ENCODE data around the gene ADCY10. TPM values are rescaled to one million over a fixed set of nuclear protein-coding genes. Genes with fewer than 3 reads are reported as not detected.

Gene ADCY10
- total and polyA plus RNA-seq, 9 of the 15 experiments (the other 6 are each of a cell fraction or from before 2014, with no cell fraction given): 0.08 to 0.86 (median 0.22) TPM

DNA sequence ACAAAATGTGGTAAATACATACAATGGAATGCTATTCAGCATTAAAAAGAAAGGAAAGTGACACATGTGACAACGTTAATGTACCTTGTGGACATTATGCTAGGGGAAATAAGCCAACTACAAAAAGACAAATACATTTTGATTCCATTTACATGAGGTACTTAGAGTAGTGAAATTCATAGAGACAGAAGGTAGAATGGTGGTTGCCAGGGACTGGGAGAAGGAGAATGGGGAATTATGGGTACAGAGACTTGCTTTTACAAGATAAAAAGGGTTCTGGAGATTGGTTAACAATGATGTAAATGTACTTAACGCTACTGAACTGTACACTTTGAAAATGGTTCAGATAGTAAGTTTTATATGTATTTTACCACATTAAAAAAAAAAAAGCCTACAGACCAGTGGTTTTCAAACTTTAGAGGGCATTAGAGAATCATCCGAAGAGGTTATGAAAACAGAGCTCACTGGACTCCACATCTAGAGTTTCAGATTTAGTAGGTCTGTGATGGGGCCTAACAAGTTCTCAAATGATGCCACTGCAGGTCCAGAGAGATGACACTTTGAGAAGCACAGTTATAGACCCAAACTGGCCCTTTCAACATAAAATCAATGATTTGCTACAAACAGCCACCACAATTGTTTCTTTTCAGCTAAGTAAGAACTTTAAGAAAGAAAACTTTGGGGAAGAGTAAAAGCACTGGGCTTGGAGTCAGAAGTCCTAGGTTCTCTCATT, 9.6 kb upstream of the ADCY10 start (continued):
- TF ChIP-seq, protein P1, sequence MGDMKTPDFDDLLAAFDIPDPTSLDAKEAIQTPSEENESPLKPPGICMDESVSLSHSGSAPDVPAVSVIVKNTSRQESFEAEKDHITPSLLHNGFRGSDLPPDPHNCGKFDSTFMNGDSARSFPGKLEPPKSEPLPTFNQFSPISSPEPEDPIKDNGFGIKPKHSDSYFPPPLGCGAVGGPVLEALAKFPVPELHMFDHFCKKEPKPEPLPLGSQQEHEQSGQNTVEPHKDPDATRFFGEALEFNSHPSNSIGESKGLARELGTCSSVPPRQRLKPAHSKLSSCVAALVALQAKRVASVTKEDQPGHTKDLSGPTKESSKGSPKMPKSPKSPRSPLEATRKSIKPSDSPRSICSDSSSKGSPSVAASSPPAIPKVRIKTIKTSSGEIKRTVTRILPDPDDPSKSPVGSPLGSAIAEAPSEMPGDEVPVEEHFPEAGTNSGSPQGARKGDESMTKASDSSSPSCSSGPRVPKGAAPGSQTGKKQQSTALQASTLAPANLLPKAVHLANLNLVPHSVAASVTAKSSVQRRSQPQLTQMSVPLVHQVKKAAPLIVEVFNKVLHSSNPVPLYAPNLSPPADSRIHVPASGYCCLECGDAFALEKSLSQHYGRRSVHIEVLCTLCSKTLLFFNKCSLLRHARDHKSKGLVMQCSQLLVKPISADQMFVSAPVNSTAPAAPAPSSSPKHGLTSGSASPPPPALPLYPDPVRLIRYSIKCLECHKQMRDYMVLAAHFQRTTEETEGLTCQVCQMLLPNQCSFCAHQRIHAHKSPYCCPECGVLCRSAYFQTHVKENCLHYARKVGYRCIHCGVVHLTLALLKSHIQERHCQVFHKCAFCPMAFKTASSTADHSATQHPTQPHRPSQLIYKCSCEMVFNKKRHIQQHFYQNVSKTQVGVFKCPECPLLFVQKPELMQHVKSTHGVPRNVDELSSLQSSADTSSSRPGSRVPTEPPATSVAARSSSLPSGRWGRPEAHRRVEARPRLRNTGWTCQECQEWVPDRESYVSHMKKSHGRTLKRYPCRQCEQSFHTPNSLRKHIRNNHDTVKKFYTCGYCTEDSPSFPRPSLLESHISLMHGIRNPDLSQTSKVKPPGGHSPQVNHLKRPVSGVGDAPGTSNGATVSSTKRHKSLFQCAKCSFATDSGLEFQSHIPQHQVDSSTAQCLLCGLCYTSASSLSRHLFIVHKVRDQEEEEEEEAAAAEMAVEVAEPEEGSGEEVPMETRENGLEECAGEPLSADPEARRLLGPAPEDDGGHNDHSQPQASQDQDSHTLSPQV (IDR thresholded peaks at IDR 0.05): peak; percentile 70; the same call in 1 of the 2 replicates
- TF ChIP-seq MAX (CRISPR knock-in tag; IDR thresholded peaks at IDR 0.05): no peak
- no peak for TF ChIP-seq ZNF124 (CRISPR knock-in tag; IDR thresholded peaks at IDR 0.05)
- TF ChIP-seq ZBTB9 (CRISPR knock-in tag; IDR thresholded peaks at IDR 0.05): 0 out of 2 replicates have a peak, but pooled peaks have one; percentile 60
- no peak for TF ChIP-seq MEF2A (IDR thresholded peaks at IDR 0.05; ENCODE audit: control insufficient read depth, low read depth, low read length)
- TF ChIP-seq ZBTB7A (IDR thresholded peaks at IDR 0.05; ENCODE audit: borderline replicate concordance, control insufficient read depth, low read depth, low read length): no peak
- peak; percentile 28; the same call in 1 of the 2 replicates for TF ChIP-seq RFX1 (IDR thresholded peaks at IDR 0.05)
- TF ChIP-seq ZBTB17 (CRISPR knock-in tag; IDR thresholded peaks at IDR 0.05): 0 out of 2 replicates have a peak, but pooled peaks have one; percentile 37
- peak; percentile 22; the same call in 1 of the 2 replicates for TF ChIP-seq HMBOX1 (IDR thresholded peaks at IDR 0.05)
- peak in 1 of 2 experiments; percentile 20 for TF ChIP-seq AFF1 (IDR thresholded peaks at IDR 0.05; ENCODE audit: low read depth in 1 of 2, partially characterized antibody in 2 of 2)
- TF ChIP-seq NFIX (CRISPR knock-in tag; IDR thresholded peaks at IDR 0.05; ENCODE audit: low read depth): no peak
- peak; percentile 41; the same call in 1 of the 2 replicates for TF ChIP-seq CXXC5 (CRISPR knock-in tag; IDR thresholded peaks at IDR 0.05)
- TF ChIP-seq, protein P2, sequence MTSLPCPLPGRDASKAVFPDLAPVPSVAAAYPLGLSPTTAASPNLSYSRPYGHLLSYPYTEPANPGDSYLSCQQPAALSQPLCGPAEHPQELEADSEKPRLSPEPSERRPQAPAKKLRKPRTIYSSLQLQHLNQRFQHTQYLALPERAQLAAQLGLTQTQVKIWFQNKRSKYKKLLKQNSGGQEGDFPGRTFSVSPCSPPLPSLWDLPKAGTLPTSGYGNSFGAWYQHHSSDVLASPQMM (CRISPR knock-in tag; IDR thresholded peaks at IDR 0.05): no peak
- no peak for TF ChIP-seq FIP1L1 (IDR thresholded peaks at IDR 0.05; ENCODE audit: low read depth, low read length, poor library complexity, severe bottlenecking)
